OCI-LY1 (cell line): Measurements from ENCODE around the gene ELK3.

Experiments used
- H2AFZ ChIP-seq: fragments of 200-600 bp; sonication (generic), shearing (Covaris generic); 2 replicates; pipeline ENCODE4 v1.6.0; 2014; ENCODE audit warnings: antibody characterized with exemption, mild to moderate bottlenecking, low read length
- H3F3A ChIP-seq: fragments of 200-600 bp; sonication (generic), shearing (Covaris generic); 2 replicates; pipeline ENCODE4 v1.6.0; 2014; ENCODE audit warnings: mild to moderate bottlenecking, antibody characterized with exemption, low read length, moderate library complexity; ENCODE audit not compliant: insufficient read depth
- H3K27ac ChIP-seq: fragments of 200-600 bp; sonication (generic); 2 replicates; pipeline ENCODE4 v1.5.1; 2014; ENCODE audit warnings: low read length, mixed run types, mild to moderate bottlenecking, low read depth; ENCODE audit not compliant: poor library complexity, severe bottlenecking
- H3K27me3 ChIP-seq: fragments of 200-600 bp; sonication (generic); 2 replicates; pipeline ENCODE4 v1.6.0; 2014; ENCODE audit warnings: antibody characterized with exemption, mild to moderate bottlenecking, low read length, moderate library complexity; ENCODE audit not compliant: insufficient read depth
- H3K36me3 ChIP-seq: fragments of 200-600 bp; sonication (generic); 2 replicates; pipeline ENCODE4 v1.6.1; 2014; ENCODE audit warnings: mild to moderate bottlenecking, antibody characterized with exemption, low read length, moderate library complexity, mixed read lengths; ENCODE audit not compliant: insufficient read depth
- H3K4me1 ChIP-seq: fragments of 200-600 bp; sonication (generic); 2 replicates; pipeline ENCODE4 v1.5.1; 2014; ENCODE audit warnings: mild to moderate bottlenecking, low read length, moderate library complexity; ENCODE audit not compliant: insufficient read depth, severe bottlenecking
- H3K4me2 ChIP-seq: fragments of 200-600 bp; sonication (generic), shearing (Covaris generic); 2 replicates; pipeline ENCODE4 v1.6.1; 2014; ENCODE audit warnings: low read length
- H3K4me3 ChIP-seq: fragments of 200-600 bp; sonication (generic); 2 replicates; pipeline ENCODE4 v1.5.1; 2014; ENCODE audit warnings: low read length, low read depth, mild to moderate bottlenecking, mixed read lengths; ENCODE audit not compliant: poor library complexity, severe bottlenecking
- H3K79me2 ChIP-seq: fragments of 200-600 bp; shearing (Covaris generic); 2 replicates; pipeline ENCODE4 v1.6.1; 2016; ENCODE audit warnings: mixed run types, low read length, mixed read lengths; ENCODE audit not compliant: insufficient read depth
- H3K9ac ChIP-seq: fragments of 200-600 bp; sonication (generic), shearing (Covaris generic); 2 replicates; pipeline ENCODE4 v1.6.1; 2014; ENCODE audit warnings: mild to moderate bottlenecking, low read length, mixed read lengths
- H3K9me2 ChIP-seq: fragments of 200-600 bp; sonication (generic), shearing (Covaris generic); 2 replicates; pipeline ENCODE4 v1.6.1; 2014; ENCODE audit warnings: low read depth, mild to moderate bottlenecking, low read length, mixed read lengths
- H3K9me3 ChIP-seq: fragments of 200-600 bp; shearing (Covaris generic); 2 replicates; pipeline ENCODE4 v1.6.1; 2014; ENCODE audit warnings: low read length, mixed read lengths
- H4K20me1 ChIP-seq: fragments of 200-600 bp; sonication (generic), shearing (Covaris generic); 2 replicates; pipeline ENCODE4 v1.6.0; 2016; ENCODE audit warnings: mild to moderate bottlenecking, low read length; ENCODE audit not compliant: insufficient read depth
- CTCF ChIP-seq: fragments of 200-600 bp; sonication (generic), shearing (Covaris generic); IDR thresholded peaks from 2 replicates; pipeline ENCODE4 v1.5.1; 2017; ENCODE audit warnings: mild to moderate bottlenecking, antibody characterized with exemption, low read length, moderate library complexity, mixed read lengths
- EZH2 ChIP-seq: fragments of 200-600 bp; sonication (generic), shearing (Covaris generic); IDR thresholded peaks from 2 replicates; pipeline ENCODE4 v1.8.0; 2017; ENCODE audit warnings: borderline replicate concordance, mixed run types, mild to moderate bottlenecking, antibody characterized with exemption, low read length, moderate library complexity, mixed read lengths

Gene ELK3

GRCh38 chr12:96220902-96221301, 26.7 kb downstream of the ELK3 start:
- Histone ChIP-seq H3K4me2 (no peak overlapping the region), H3K4me3 (no peak overlapping the region), H3K9ac (no peak overlapping the region), H3K9me3 (no peaks in the 10 kb centered on the region), H4K20me1 (no peaks in the 10 kb centered on the region), H3K79me2 (no peaks in the 10 kb centered on the region), H3F3A (no peaks in the 10 kb centered on the region), H3K36me3 (no peaks in the 10 kb centered on the region), H3K27me3 (peaks cover 4% of the 10 kb centered on the region; the same call in 1 of the 2 replicates), H2AFZ (no peak overlapping the region), H3K27ac (no peak overlapping the region), H3K9me2 (no peaks in the 10 kb centered on the region), H3K4me1 (no peaks in the 10 kb centered on the region)
- TF ChIP-seq CTCF, result no peak
- no peak for TF ChIP-seq EZH2

DNA sequence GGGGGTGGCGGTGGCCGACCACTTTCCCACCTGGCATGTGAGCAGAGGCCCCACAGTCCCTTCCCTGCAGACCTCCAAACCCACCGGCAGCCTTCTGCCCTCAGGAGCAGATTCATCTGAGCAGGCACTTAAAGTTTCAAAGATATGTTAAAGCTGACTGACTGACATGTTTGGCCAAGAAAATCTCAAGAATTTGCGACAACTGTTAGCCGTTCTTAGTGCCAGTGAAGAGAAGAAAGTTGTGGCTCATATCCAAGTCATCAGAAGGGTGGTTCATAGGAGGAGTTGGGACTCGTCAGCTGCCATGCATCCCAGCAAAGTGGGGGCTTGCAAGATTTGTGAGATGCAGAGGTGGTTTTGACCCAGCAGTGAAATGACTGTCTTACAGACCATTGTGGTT, 27.2 kb downstream of the ELK3 start:
- Histone ChIP-seq H3K27ac (no peak overlapping the region), H3K79me2 (no peaks in the 10 kb centered on the region), H3K9ac (no peak overlapping the region), H3K27me3 (peaks cover 4% of the 10 kb centered on the region; the same call in 1 of the 2 replicates), H3F3A (no peaks in the 10 kb centered on the region), H3K36me3 (no peaks in the 10 kb centered on the region), H3K9me2 (no peaks in the 10 kb centered on the region), H3K4me3 (no peak overlapping the region), H3K9me3 (no peaks in the 10 kb centered on the region), H4K20me1 (no peaks in the 10 kb centered on the region), H3K4me2 (no peak overlapping the region), H2AFZ (no peak overlapping the region), H3K4me1 (peaks cover under 1% of the 10 kb centered on the region)
- no peak for TF ChIP-seq EZH2
- TF ChIP-seq CTCF, result no peak

GRCh38 chr12:96223411-96224218, 29.4 kb downstream of the ELK3 start:
- Histone ChIP-seq H4K20me1 (no peaks in the 10 kb centered on the region), H3K79me2 (no peaks in the 10 kb centered on the region)
- TF ChIP-seq CTCF (no peak), EZH2 (no peak)

More at GRCh38 chr12:96223411-96224218, 29.4 kb downstream of the ELK3 start:
- Histone ChIP-seq H3K4me3 (no peak overlapping the region), H3K4me1 (peaks cover 9% of the 10 kb centered on the region), H2AFZ (no peak overlapping the region), H3F3A (no peaks in the 10 kb centered on the region), H3K4me2 (no peak overlapping the region), H3K27ac (no peak overlapping the region), H3K27me3 (peaks cover 4% of the 10 kb centered on the region; the same call in 1 of the 2 replicates), H3K9ac (no peak overlapping the region), H3K36me3 (no peaks in the 10 kb centered on the region), H3K9me2 (no peaks in the 10 kb centered on the region), H3K9me3 (no peaks in the 10 kb centered on the region)
